GM18508 (cell line): ENCODE data around the gene NTSR1.

Experiments used
- ATAC-seq: cut with Tn5 transposase; IDR thresholded peaks from one replicate; pipeline ENCODE4 v1.9.1; 2021; ENCODE audit warnings: moderate number of reproducible peaks; ENCODE audit not compliant: insufficient read depth, unreplicated experiment

NTSR1 gene

GRCh38 chr20:62808211-62808865 is 99.7 kb downstream of the NTSR1 start:
- no peak for ATAC-seq

- ATAC-seq, result no peak
These were observed 101.1 kb downstream of the NTSR1 start for GRCh38 chr20:62809530-62810428.

GRCh38 chr20:62811320-62811719 is 102.7 kb downstream of the NTSR1 start:
- no peak for ATAC-seq

- ATAC-seq, result no peak
These were observed 103.1 kb downstream of the NTSR1 start for GRCh38 chr20:62811720-62812119.
